Pancreas (tissue), 10 donors: ENCODE data around the gene NPLOC4. TPM values are rescaled to one million over a fixed set of nuclear protein-coding genes. Genes with fewer than 3 reads are reported as not detected.

Source experiments
- ATAC-seq, 4 donors: fragments of 200-7000 bp; cut with Tn5 transposase; one replicate each; pipeline versions ENCODE4 v1.8.0 to v1.9.1; 2020; ENCODE audit warnings: mild to moderate bottlenecking in 4 of 4, moderate library complexity in 4 of 4
- DNase-seq, 6 donors: peaks; one replicate each; pipeline ENCODE4 v3.0.0-alpha.2; 2020
- FAIRE-seq: peaks from 2 replicates; lab custom pipeline; 2012; peaks lifted over from hg19 to GRCh38; lab: Jason Lieb, UNC
- H3K27ac ChIP-seq, 4 donors: fragments of 200-600 bp; sonication (generic); 1 replicate in 3 of 4; 2 replicates in 1 of 4; pipeline versions ENCODE4 v1.5.0 to v1.8.0; 2020
- H3K27me3 ChIP-seq, 4 donors: fragments of 200-600 bp; one replicate each; pipeline ENCODE4 v1.8.0; 2021
- H3K36me3 ChIP-seq, 3 donors: fragments of 200-600 bp; sonication (generic) in 1 of 3; one replicate each; pipeline versions ENCODE4 v1.5.0 to v1.8.0; 2020 to 2021
- H3K4me1 ChIP-seq, 3 donors: fragments of 200-600 bp; one replicate each; pipeline ENCODE4 v1.8.0; 2021
- H3K4me3 ChIP-seq, 4 donors: fragments of 200-600 bp; sonication (generic) in 2 of 4; one replicate each; pipeline versions ENCODE4 v1.5.0 to v1.8.0; 2020 to 2021
- H3K9me3 ChIP-seq, 4 donors: fragments of 200-600 bp; one replicate each; pipeline ENCODE4 v1.8.0; 2021
- CTCF ChIP-seq, 4 donors: fragments of 200-600 bp; sonication (generic) in 3 of 4; IDR thresholded peaks; one replicate each; pipeline versions ENCODE4 v1.5.0 to v1.8.0; 2021; ENCODE audit warnings: antibody characterized with exemption in 4 of 4
- WGBS, 2 donors: extraction: QIAGEN DNeasy Blood & Tissue Kit; methylation state at CpG; one replicate each; pipeline ENCODE4 v1.1.7; 2013; 5-methylcytosine and 5-hydroxymethylcytosine counted together
- intact Hi-C, 3 donors: fragments of 100-400 bp; cut with DNase I; formaldehyde crosslinking; loops; one replicate each; pipeline versions ENCODE4 v1.11.1 to v1.14.2; 2022
- polyA plus RNA-seq, 2 donors: library from polyadenylated mRNA; stranded (reverse); fragments of 200-250 nt; gene quantifications; one replicate each; pipeline ENCODE4 v1.2.3, GENCODE V29; 2013
- total RNA-seq, 6 donors: library from RNA; stranded (reverse); fragmentation: NEBNext Ultra II Directional in 4 of 6; extraction: Animal tissue kit (Norgen Biotek cat#: 25700) in 4 of 6; gene quantifications; one replicate each; pipeline versions ENCODE4 v1.2.1 to v1.2.4, GENCODE V29; 2021 to 2023
- donor health status: healthy with polysubstance abuse.
- donor health status: DM: no; HTN: no; CAD: no; lungs with moderate emphysema.
- donor health status: DM: no; HTN: no; CAD: no.
- donor health status: control.
- donor health status: control.
- donor health status: Bipolar disorder and iron deficiency.
- donor health status: DM: yes; HTN: yes; CAD: no.
- donor health status: DM: no; HTN: no; CAD: no.
- donor health status: DM: no; HTN: no; CAD: no.
- donor health status: DM: yes; HTN: yes; CAD: no.

Gene NPLOC4
- total and polyA plus RNA-seq, 8 donors: 32.5 to 54.8 (median 35.3) TPM

- ATAC-seq: peak in 3 of 4 donors; percentile 16 to 33 (median 31)
- Histone ChIP-seq H3K36me3 (peaks cover 9 to 21% (median 18%) of the 10 kb centered on the region in 3 donors), H3K4me1 (peaks cover 6 to 24% (median 9%) of the 10 kb centered on the region in 3 donors), H3K4me3 (peak overlapping the region; percentile 39 to 97 (median 76)), H3K9me3 (no peaks in the 10 kb centered on the region), H3K27ac (peak overlapping the region; percentile 97 to 100 (median 100)), H3K27me3 (no peaks in the 10 kb centered on the region)
- 1 to 2% methylated on average over 22 to 23 of the region's 23 CpGs for WGBS, 2 donors
- DNase-seq: peak in 5 of 6 donors; percentile 67 to 81 (median 72)
- no peak for FAIRE-seq
- TF ChIP-seq CTCF (IDR thresholded peaks at IDR 0.05): no peak
- intact Hi-C loops: no loop called here
Observed at GRCh38 chr17:81513372-81513752, 123.5 kb downstream of the NPLOC4 start.

GRCh38 chr17:81512562-81513371 lies 124.1 kb downstream of the NPLOC4 start, which contains the start of gene ACTG1:
TSS of gene ACTG1 (minus strand) at chr17:81512799. CDS start at chr17:81512354, 445 bp downstream.
- no peak for FAIRE-seq
- intact Hi-C loops: no loop called here
- TF ChIP-seq CTCF (IDR thresholded peaks at IDR 0.05): no peak
- ATAC-seq: peak; percentile 59 to 71 (median 68)
- H3K27ac ChIP-seq: peak within 1 kb of the TSS; percentile 97 to 100 (median 100)
- no peaks in the 10 kb centered on the region for H3K27me3 ChIP-seq
- peak; percentile 90 to 98 (median 94) for DNase-seq
- H3K4me1 ChIP-seq: peaks cover 6 to 19% (median 9%) of the 10 kb centered on the region in 3 donors
- no peaks in the 10 kb centered on the region for H3K9me3 ChIP-seq
- peaks cover 9 to 21% (median 18%) of the 10 kb centered on the region in 3 donors for H3K36me3 ChIP-seq
- H3K4me3 ChIP-seq: peak within 1 kb of the TSS; percentile 77 to 97 (median 88)
- WGBS, 2 donors: 1% methylated on average over 72 to 111 of the region's 111 CpGs

- 1% methylated on average over 57 to 62 of the region's 62 CpGs for WGBS, 2 donors
- intact Hi-C loops: loop anchor here in 1 of 3 donors (2.0 kb wide), 1 partner anchor 115 kb away; no protein-coding TSS in a partner anchor
- peak in 4 of 6 donors; percentile 57 to 87 (median 62) for DNase-seq
Observed at GRCh38 chr17:81511804-81512561, 124.9 kb downstream of the NPLOC4 start.

GRCh38 chr17:81511554-81511803 lies 125.4 kb downstream of the NPLOC4 start:
- peaks cover 6 to 18% (median 9%) of the 10 kb centered on the region in 3 donors for H3K4me1 ChIP-seq
- intact Hi-C loops: loop anchor here in 1 of 3 donors (2.0 kb wide), 1 partner anchor 115 kb away; no protein-coding TSS in a partner anchor
- 0 to 1% methylated on average over 9 of the region's 9 CpGs for WGBS, 2 donors
- no peaks in the 10 kb centered on the region for H3K9me3 ChIP-seq
- DNase-seq (no peak), ATAC-seq (no peak), FAIRE-seq (no peak)
- H3K27ac ChIP-seq: peak overlapping the region; percentile 84 to 100 (median 98)
- peak overlapping the region; percentile 77 to 97 (median 88) for H3K4me3 ChIP-seq
- peaks cover 9 to 21% (median 18%) of the 10 kb centered on the region in 3 donors for H3K36me3 ChIP-seq
- no peak for TF ChIP-seq CTCF (IDR thresholded peaks at IDR 0.05)
- no peaks in the 10 kb centered on the region for H3K27me3 ChIP-seq

More at GRCh38 chr17:81511804-81512561, 124.9 kb downstream of the NPLOC4 start:
- Histone ChIP-seq H3K4me3 (peak overlapping the region; percentile 77 to 97 (median 88)), H3K4me1 (peaks cover 6 to 19% (median 9%) of the 10 kb centered on the region in 3 donors), H3K27me3 (no peaks in the 10 kb centered on the region), H3K27ac (peak overlapping the region; percentile 84 to 100 (median 98)), H3K9me3 (no peaks in the 10 kb centered on the region), H3K36me3 (peaks cover 9 to 21% (median 18%) of the 10 kb centered on the region in 3 donors)
- FAIRE-seq: no peak
- ATAC-seq: peak; percentile 1 to 10 (median 4)
- TF ChIP-seq CTCF (IDR thresholded peaks at IDR 0.05): no peak
